Left cardiac atrium (tissue), 4 donors: ENCODE results near the gene HSD17B14. TPM values are rescaled to one million over a fixed set of nuclear protein-coding genes. Genes with fewer than 3 reads are reported as not detected.
"Not testable (repeated sequence)": the region's sequence is repeated elsewhere in the genome, so short reads cannot be mapped to it uniquely, and the experiment has no call there.

Experiments
- ATAC-seq, 2 donors: fragments of 200-7000 bp; cut with Tn5 transposase; one replicate each; pipeline ENCODE4 v1.9.1; 2020; ENCODE audit warnings: mild to moderate bottlenecking in 2 of 2, moderate library complexity in 2 of 2
- DNase-seq: peaks from one replicate; pipeline ENCODE4 v3.0.0-alpha.2; 2020
- intact Hi-C, 2 donors: fragments of 100-400 bp; cut with DNase I; formaldehyde crosslinking; loops; one replicate each; pipeline versions ENCODE4 v1.14.1 to v1.15.1; 2022 to 2023
- total RNA-seq, 2 donors: library from RNA; stranded (reverse); fragmentation: NEBNext Ultra II Directional; extraction: Animal tissue kit (Norgen Biotek cat#: 25700); gene quantifications; one replicate each; pipeline ENCODE4 v1.2.1, GENCODE V29; 2021
- donor health status: DM: no; HTN: yes; CAD: no.
- donor health status: DM: no; HTN: yes; CAD: no; lungs with severe emphysema.
- donor health status: DM: yes; HTN: yes; CAD: no.
- donor health status: Dilated cardiomyopathy.

Gene HSD17B14
- total RNA-seq, 2 donors from 2014 or later, result 2.8 to 5.4 TPM

GRCh38 chr19:48812094-48812929 is 24.0 kb downstream of the HSD17B14 start:
- peak; percentile 93 to 94 for ATAC-seq
- DNase-seq, result peak; percentile 92
- intact Hi-C loops, result no loop called here

GRCh38 chr19:48810151-48810550 is 26.1 kb downstream of the HSD17B14 start:
- DNase-seq, result no peak
- intact Hi-C loops, result no loop called here
- ATAC-seq, result no peak

- DNase-seq (no peak), ATAC-seq (no peak)
- intact Hi-C loops, result no loop called here
Observed at GRCh38 chr19:48807590-48808308, 28.5 kb downstream of the HSD17B14 start.

- intact Hi-C loops, result no loop called here
- DNase-seq (no peak), ATAC-seq (peak; percentile 13 to 39)
Observed at GRCh38 chr19:48806818-48807589, 29.3 kb downstream of the HSD17B14 start.

GRCh38 chr19:48806518-48806817 is 29.8 kb downstream of the HSD17B14 start:
- intact Hi-C loops, result no loop called here
- ATAC-seq (no peak), DNase-seq (no peak)

GRCh38 chr19:48805452-48805851 is 30.8 kb downstream of the HSD17B14 start:
- no peak for ATAC-seq

GRCh38 chr19:48804496-48804895 is 31.8 kb downstream of the HSD17B14 start:
- intact Hi-C loops, result no loop called here
- ATAC-seq (no peak), DNase-seq (no peak)

More at GRCh38 chr19:48805452-48805851, 30.8 kb downstream of the HSD17B14 start:
- intact Hi-C loops, result no loop called here
- DNase-seq, result no peak

GRCh38 chr19:48802623-48803022 is 33.7 kb downstream of the HSD17B14 start:
- intact Hi-C loops, result no loop called here
- DNase-seq, result no peak
- no peak for ATAC-seq

- ATAC-seq (no peak), DNase-seq (no peak)
- intact Hi-C loops, result no loop called here
Observed at GRCh38 chr19:48799358-48800300, 36.7 kb downstream of the HSD17B14 start.

- DNase-seq, result no peak
- no peak for ATAC-seq
- intact Hi-C loops, result no loop called here
Observed at GRCh38 chr19:48798937-48799336, 37.4 kb downstream of the HSD17B14 start.

- ATAC-seq, result no peak
- intact Hi-C loops, result no loop called here
- DNase-seq, result no peak
Observed at GRCh38 chr19:48797103-48797502, 39.2 kb downstream of the HSD17B14 start.

GRCh38 chr19:48796298-48797083 is 39.8 kb downstream of the HSD17B14 start:
- DNase-seq (no peak), ATAC-seq (no peak)
- intact Hi-C loops, result no loop called here

- intact Hi-C loops, result loop anchor here (1.0 to 2.0 kb wide), 2 partner anchors 40 to 41 kb away; partner anchors contain the start of gene HSD17B14 (in 1 of the 2)
- DNase-seq (peak; percentile 56), ATAC-seq (peak; percentile 38 to 77)
Observed at GRCh38 chr19:48795685-48796070, 40.6 kb downstream of the HSD17B14 start.

- intact Hi-C loops, result loop anchor here (1.0 to 2.0 kb wide), 2 partner anchors 40 to 42 kb away; partner anchors contain the start of gene HSD17B14 (in 1 of the 2)
- peak; percentile 98 to 99 for ATAC-seq
Observed at GRCh38 chr19:48795055-48795684, 41.1 kb downstream of the HSD17B14 start.

GRCh38 chr19:48794291-48794690 is 42.0 kb downstream of the HSD17B14 start:
- DNase-seq (no peak), ATAC-seq (no peak)
- intact Hi-C loops, result loop anchor here in 1 of 2 donors (2.0 kb wide), 1 partner anchor 43 kb away; the partner anchor contains the start of gene HSD17B14

More at GRCh38 chr19:48795055-48795684, 41.1 kb downstream of the HSD17B14 start:
- DNase-seq, result peak; percentile 94

GRCh38 chr19:48793271-48793670 is 43.0 kb downstream of the HSD17B14 start:
- no peak for DNase-seq
- intact Hi-C loops, result no loop called here
- no peak for ATAC-seq

GRCh38 chr19:48787331-48787730 is 49.0 kb downstream of the HSD17B14 start:
- DNase-seq, ATAC-seq: not testable (repeated sequence)
- intact Hi-C loops, result loop anchor here in 1 of 2 donors (5.0 kb wide), 1 partner anchor 185 kb away; no protein-coding TSS in a partner anchor
